AG08395 (cell line): ENCODE data around the gene KCNA5.
A peak's percentile ranks its signal among the peaks of the same experiment; 100 is the strongest.

Experiments used
- DNase-seq: peaks from one replicate; pipeline ENCODE4 v3.0.0; 2012; ENCODE audit warnings: mixed read lengths, low spot score

The KCNA5 gene

GRCh38 chr12:5064913-5065490, 21.3 kb downstream of the KCNA5 start:
- DNase-seq, result no peak

GRCh38 chr12:5066251-5066650, 22.6 kb downstream of the KCNA5 start:
- no peak for DNase-seq

GRCh38 chr12:5068126-5068525, 24.4 kb downstream of the KCNA5 start:
- no peak for DNase-seq

- DNase-seq, result no peak
Measured at GRCh38 chr12:5068619-5069018, 24.9 kb downstream of the KCNA5 start.

GRCh38 chr12:5070090-5070489, 26.4 kb downstream of the KCNA5 start:
- DNase-seq, result no peak

- no peak for DNase-seq
Measured at GRCh38 chr12:5071496-5071895, 27.8 kb downstream of the KCNA5 start.

GRCh38 chr12:5072311-5072710, 28.6 kb downstream of the KCNA5 start:
- DNase-seq, result no peak

- DNase-seq, result no peak
Measured at GRCh38 chr12:5073054-5073453, 29.4 kb downstream of the KCNA5 start.

GRCh38 chr12:5073853-5074252, 30.2 kb downstream of the KCNA5 start:
- DNase-seq, result peak; percentile 58

GRCh38 chr12:5076761-5077160, 33.1 kb downstream of the KCNA5 start:
- no peak for DNase-seq

GRCh38 chr12:5078423-5078822, 34.7 kb downstream of the KCNA5 start:
- DNase-seq, result no peak

- no peak for DNase-seq
Measured at GRCh38 chr12:5081016-5081415, 37.3 kb downstream of the KCNA5 start.

GRCh38 chr12:5083955-5084849, 40.5 kb downstream of the KCNA5 start:
- peak; percentile 74 for DNase-seq

GRCh38 chr12:5085896-5086295, 42.2 kb downstream of the KCNA5 start:
- peak; percentile 87 for DNase-seq

GRCh38 chr12:5087831-5088554, 44.3 kb downstream of the KCNA5 start:
- no peak for DNase-seq

GRCh38 chr12:5088586-5089264, 45.0 kb downstream of the KCNA5 start:
- DNase-seq, result peak; percentile 90

- peak; percentile 60 for DNase-seq
Measured at GRCh38 chr12:5094551-5094950, 50.9 kb downstream of the KCNA5 start.

- no peak for DNase-seq
Measured at GRCh38 chr12:5094986-5095385, 51.3 kb downstream of the KCNA5 start.
